GM23338 (cell line): ENCODE results near the gene RWDD4. TPM values are rescaled to one million over a fixed set of nuclear protein-coding genes. Genes with fewer than 3 reads are reported as not detected.

ENCODE experiments used
- ATAC-seq: fragments of 200-7000 bp; cut with Tn5 transposase; 3 replicates; pipeline ENCODE4 v1.9.1; 2020
- DNase-seq: peaks from one replicate; pipeline ENCODE4 v3.0.0-alpha.2; 2015; ENCODE audit warnings: low spot score
- H2AFZ ChIP-seq: fragments of 200-600 bp; sonication (generic); 2 replicates; pipeline ENCODE4 v1.8.0; 2016; ENCODE audit warnings: antibody characterized with exemption, mild to moderate bottlenecking, moderate library complexity
- H3F3A ChIP-seq: fragments of 200-600 bp; sonication (generic); replicated peaks from 2 replicates; pipeline ENCODE4 v1.8.0; 2017; ENCODE audit warnings: antibody characterized with exemption, mixed run types, low read depth
- H3K27ac ChIP-seq: fragments of 200-600 bp; sonication (generic); 2 replicates; pipeline ENCODE4 v1.6.1; 2016; ENCODE audit warnings: low read depth
- H3K27me3 ChIP-seq: fragments of 200-600 bp; sonication (generic); 2 replicates; pipeline ENCODE4 v1.8.0; 2016; ENCODE audit warnings: mild to moderate bottlenecking, mixed run types, moderate library complexity; ENCODE audit not compliant: insufficient read depth
- H3K36me3 ChIP-seq: fragments of 200-600 bp; sonication (generic); 2 replicates; pipeline ENCODE4 v1.8.0; 2016; ENCODE audit warnings: mild to moderate bottlenecking; ENCODE audit not compliant: insufficient read depth
- H3K4me1 ChIP-seq: fragments of 200-600 bp; sonication (generic); 2 replicates; pipeline ENCODE4 v1.8.0; 2016; ENCODE audit warnings: mild to moderate bottlenecking, moderate library complexity; ENCODE audit not compliant: insufficient read depth
- H3K4me2 ChIP-seq: fragments of 200-600 bp; sonication (generic); 2 replicates; pipeline ENCODE4 v1.7.1; 2017; ENCODE audit warnings: mixed run types
- H3K4me3 ChIP-seq: fragments of 200-600 bp; sonication (generic); 2 replicates; pipeline ENCODE4 v1.6.1; 2016; ENCODE audit warnings: mixed run types
- H3K79me2 ChIP-seq: fragments of 200-600 bp; sonication (generic); replicated peaks from 2 replicates; pipeline ENCODE4 v1.8.0; 2017; ENCODE audit warnings: mild to moderate bottlenecking; ENCODE audit not compliant: insufficient read depth
- H3K9me2 ChIP-seq: fragments of 200-600 bp; sonication (generic); 2 replicates; pipeline ENCODE4 v1.8.0; 2017; ENCODE audit not compliant: insufficient read depth
- H4K20me1 ChIP-seq: fragments of 200-600 bp; sonication (generic); replicated peaks from 2 replicates; pipeline ENCODE4 v1.8.0; 2017; ENCODE audit warnings: mild to moderate bottlenecking; ENCODE audit not compliant: insufficient read depth
- H3K27ac Mint-ChIP-seq: 2 replicates; pipeline ENCODE4 v1.8.0; 2020; ENCODE audit warnings: inconsistent platforms, mild to moderate bottlenecking, moderate library complexity, mixed read lengths
- H3K27me3 Mint-ChIP-seq: 3 replicates; pipeline ENCODE4 v1.8.0; 2022; ENCODE audit warnings: low read depth, mild to moderate bottlenecking, moderate library complexity, mixed read lengths, inconsistent platforms; ENCODE audit not compliant: insufficient read depth, poor library complexity
- H3K36me3 Mint-ChIP-seq: 3 replicates; pipeline ENCODE4 v1.8.0; 2021; ENCODE audit warnings: low read depth, mild to moderate bottlenecking, inconsistent platforms, moderate library complexity, mixed read lengths
- H3K4me1 Mint-ChIP-seq: 3 replicates; pipeline ENCODE4 v1.8.0; 2020; ENCODE audit warnings: mild to moderate bottlenecking, inconsistent platforms, mixed read lengths
- H3K4me3 Mint-ChIP-seq: 3 replicates; pipeline ENCODE4 v1.8.0; 2021; ENCODE audit warnings: moderate library complexity, mild to moderate bottlenecking, inconsistent platforms, mixed read lengths
- H3K9me3 Mint-ChIP-seq: 3 replicates; pipeline ENCODE4 v1.8.0; 2020; ENCODE audit warnings: moderate library complexity, mild to moderate bottlenecking, inconsistent platforms, mixed read lengths
- CREB1 ChIP-seq: fragments of 250-450 bp; sonication (Bioruptor Pico); IDR thresholded peaks from 2 replicates; pipeline ENCODE4 v1.5.0; 2020; ENCODE audit warnings: low read depth, mild to moderate bottlenecking, moderate library complexity
- CTCF ChIP-seq, 2 experiments: fragments of 200-600 bp in 1 of 2; sonication (generic) in 1 of 2; conservative IDR thresholded peaks; 2 replicates each; pipeline versions ENCODE4 v1.5.1 to v1.6.1; 2016 to 2017; ENCODE audit warnings: antibody characterized with exemption in 2 of 2, low read depth in 2 of 2, mild to moderate bottlenecking in 2 of 2, moderate library complexity in 1 of 2
- EZH2 ChIP-seq: fragments of 200-600 bp; sonication (generic); IDR thresholded peaks from one replicate; pipeline ENCODE4 v1.8.0; 2017; ENCODE audit warnings: antibody characterized with exemption, mild to moderate bottlenecking, low read depth; ENCODE audit not compliant: unreplicated experiment
- JUNB ChIP-seq: IDR thresholded peaks from one replicate; pipeline ENCODE4 v1.6.1; 2016; ENCODE audit warnings: antibody characterized with exemption; ENCODE audit not compliant: unreplicated experiment
- POLR2AphosphoS5 ChIP-seq: IDR thresholded peaks from 2 replicates; pipeline ENCODE4 v1.6.1; 2016; ENCODE audit warnings: antibody characterized with exemption, low read depth
- REST ChIP-seq: IDR thresholded peaks from one replicate; pipeline ENCODE4 v1.6.1; 2018; ENCODE audit warnings: antibody characterized with exemption; ENCODE audit not compliant: unreplicated experiment
- STAT1 ChIP-seq: IDR thresholded peaks from one replicate; pipeline ENCODE4 v1.6.1; 2016; ENCODE audit warnings: antibody characterized with exemption; ENCODE audit not compliant: unreplicated experiment
- ZNF462 ChIP-seq: fragments of 250-450 bp; sonication (Bioruptor Pico); IDR thresholded peaks from 2 replicates; pipeline ENCODE4 v1.5.0; 2020; ENCODE audit warnings: mild to moderate bottlenecking, moderate library complexity
- polyA plus RNA-seq: library from polyadenylated mRNA; unstranded; fragments of >200 nt; fragmentation: Nextera tagmentation; extraction: Ambion mirVana; gene quantifications from 2 replicates; pipeline ENCODE4 v1.2.1, GENCODE V29; 2016
- total RNA-seq: library from RNA; depleted of rRNA; stranded (reverse); fragments of >200 nt; shearing (Covaris generic); gene quantifications from 2 replicates; pipeline ENCODE4 v1.2.3, GENCODE V29; 2014

The RWDD4 gene
- total and polyA plus RNA-seq, 2 experiments from 2014 or later: 22.4 to 28.9 TPM

- Histone ChIP-seq H3K27me3 (no peaks in the 10 kb centered on the region), H3K27ac (no peak overlapping the region), H3F3A (no peaks in the 10 kb centered on the region), H3K4me2 (no peak overlapping the region), H3K79me2 (no peaks in the 10 kb centered on the region), H4K20me1 (no peaks in the 10 kb centered on the region), H3K4me3 (no peak overlapping the region), H3K9me2 (no peaks in the 10 kb centered on the region), H3K36me3 (no peaks in the 10 kb centered on the region), H2AFZ (peak overlapping the region; percentile 29; the same call in 1 of the 2 replicates), H3K4me1 (no peaks in the 10 kb centered on the region)
- DNase-seq: no peak
- no peak for ATAC-seq
- no peaks in the 10 kb centered on the region for H3K9me3 Mint-ChIP-seq
- no peaks in the 10 kb centered on the region for H3K36me3 Mint-ChIP-seq
- no peak for TF ChIP-seq JUNB
- no peak for TF ChIP-seq CREB1 (CRISPR knock-in tag)
- no peak for TF ChIP-seq EZH2
- TF ChIP-seq POLR2AphosphoS5: no peak
- H3K4me1 Mint-ChIP-seq: no peaks in the 10 kb centered on the region
- no peak overlapping the region for H3K27ac Mint-ChIP-seq
- no peaks in the 10 kb centered on the region for H3K27me3 Mint-ChIP-seq
- no peak overlapping the region for H3K4me3 Mint-ChIP-seq
These were observed 62.8 kb downstream of the RWDD4 start for GRCh38 chr4:183596067-183596757.

GRCh38 chr4:183594823-183595222 is 64.2 kb downstream of the RWDD4 start:
- no peak for DNase-seq
- H4K20me1 ChIP-seq: no peaks in the 10 kb centered on the region
- H3K27me3 Mint-ChIP-seq: no peaks in the 10 kb centered on the region
- no peaks in the 10 kb centered on the region for H3K27me3 ChIP-seq
- ATAC-seq: no peak
- H3K36me3 ChIP-seq: no peaks in the 10 kb centered on the region
- TF ChIP-seq ZNF462 (CRISPR knock-in tag) (no peak), CTCF (conservative IDR thresholded peaks at IDR 0.05; ENCODE audit: low read depth in 2 of 2) (no peak), EZH2 (no peak), REST (no peak), POLR2AphosphoS5 (no peak), STAT1 (no peak)
- H3K9me2 ChIP-seq: no peaks in the 10 kb centered on the region
- H3K27ac ChIP-seq: no peak overlapping the region
- H3K4me3 ChIP-seq: no peak overlapping the region
- no peaks in the 10 kb centered on the region for H3K36me3 Mint-ChIP-seq
- H3K4me1 Mint-ChIP-seq: no peaks in the 10 kb centered on the region
- no peak overlapping the region for H2AFZ ChIP-seq
- H3F3A ChIP-seq: no peaks in the 10 kb centered on the region
- no peak overlapping the region for H3K27ac Mint-ChIP-seq
- no peak overlapping the region for H3K4me2 ChIP-seq
- no peaks in the 10 kb centered on the region for H3K9me3 Mint-ChIP-seq
- H3K4me3 Mint-ChIP-seq: no peak overlapping the region
- no peaks in the 10 kb centered on the region for H3K79me2 ChIP-seq
- no peaks in the 10 kb centered on the region for H3K4me1 ChIP-seq
